ENCODE measurements around the gene CD300A.
A peak's percentile ranks its signal among the peaks of the same experiment; 100 is the strongest.

The CD300A gene

GRCh38 chr17:74454197-74455024 is 12.0 kb upstream of the CD300A start:
- DNase-seq (ENCODE audit: low read depth in 1 of 2, low spot score in 1 of 2) = no peak

GRCh38 chr17:74455025-74455545 is 11.3 kb upstream of the CD300A start:
- no peak for DNase-seq (ENCODE audit: low read depth in 1 of 2, low spot score in 1 of 2)

GRCh38 chr17:74455821-74456220 is 10.6 kb upstream of the CD300A start:
- DNase-seq (ENCODE audit: low read depth in 1 of 2, low spot score in 1 of 2) = no peak

GRCh38 chr17:74457146-74457819 is 9.2 kb upstream of the CD300A start:
- DNase-seq (ENCODE audit: low read depth in 1 of 2, low spot score in 1 of 2) = peak; percentile 54 to 63

GRCh38 chr17:74457820-74458166 is 8.6 kb upstream of the CD300A start:
- DNase-seq (ENCODE audit: low read depth in 1 of 2, low spot score in 1 of 2) = no peak

GRCh38 chr17:74458835-74459234 is 7.6 kb upstream of the CD300A start:
- DNase-seq (ENCODE audit: low read depth in 1 of 2, low spot score in 1 of 2) = no peak

GRCh38 chr17:74459622-74460021 is 6.8 kb upstream of the CD300A start:
- DNase-seq (ENCODE audit: low read depth in 1 of 2, low spot score in 1 of 2) = no peak

- no peak for DNase-seq (ENCODE audit: low read depth in 1 of 2, low spot score in 1 of 2)
Observed at GRCh38 chr17:74460241-74460640, 6.2 kb upstream of the CD300A start.

- no peak for DNase-seq (ENCODE audit: low read depth in 1 of 2, low spot score in 1 of 2)
Observed at GRCh38 chr17:74460996-74461395, 5.4 kb upstream of the CD300A start.

- no peak for DNase-seq (ENCODE audit: low read depth in 1 of 2, low spot score in 1 of 2)
Observed at GRCh38 chr17:74461611-74462010, 4.8 kb upstream of the CD300A start.

- DNase-seq (ENCODE audit: low read depth in 1 of 2, low spot score in 1 of 2) = no peak
Observed at GRCh38 chr17:74464730-74465377, 1.6 kb upstream of the CD300A start.

GRCh38 chr17:74465378-74466110 is 890 bp upstream of the CD300A start:
- DNase-seq (ENCODE audit: low read depth in 1 of 2, low spot score in 1 of 2) = no peak

GRCh38 chr17:74466828-74467184 is 372 bp downstream of the CD300A start:
- DNase-seq (ENCODE audit: low read depth in 1 of 2, low spot score in 1 of 2) = no peak

GRCh38 chr17:74467221-74467951 is 952 bp downstream of the CD300A start:
- no peak for DNase-seq (ENCODE audit: low read depth in 1 of 2, low spot score in 1 of 2)

GRCh38 chr17:74471341-74471740 is 4.9 kb downstream of the CD300A start:
- no peak for DNase-seq (ENCODE audit: low read depth in 1 of 2, low spot score in 1 of 2)

GRCh38 chr17:74472890-74473289 is 6.5 kb downstream of the CD300A start:
- no peak for DNase-seq (ENCODE audit: low read depth in 1 of 2, low spot score in 1 of 2)

- DNase-seq (ENCODE audit: low read depth in 1 of 2, low spot score in 1 of 2) = no peak
Observed at GRCh38 chr17:74473294-74473693, 6.9 kb downstream of the CD300A start.

- DNase-seq (ENCODE audit: low read depth in 1 of 2, low spot score in 1 of 2) = no peak
Observed at GRCh38 chr17:74474043-74474792, 7.8 kb downstream of the CD300A start.

GRCh38 chr17:74475189-74475588 is 8.8 kb downstream of the CD300A start:
- no peak for DNase-seq (ENCODE audit: low read depth in 1 of 2, low spot score in 1 of 2)

- DNase-seq (ENCODE audit: low read depth in 1 of 2, low spot score in 1 of 2) = no peak
Observed at GRCh38 chr17:74477411-74477810, 11.0 kb downstream of the CD300A start.

All from activated T-helper 1 cell treated with anti-CD3 and anti-CD28 coated beads, Interleukin-2, amount 50 U/mL, for 16 hours (primary cell).